Cardiac fibroblast (primary cell): ENCODE measurements around the gene HELQ.

Source experiments
- DNase-seq, 2 donors: peaks; one replicate each; pipeline versions ENCODE4 v3.0.0 to v3.0.0-alpha.2; 2010; ENCODE audit warnings: low read depth in 2 of 2
- H3K4me3 ChIP-seq, 2 donors: replicated peaks in 1 of 2; 1 replicate in 1 of 2; 2 replicates in 1 of 2; pipeline ENCODE4 v1.5.1; 2011; ENCODE audit warnings: low read depth in 2 of 2, low read length in 2 of 2, mild to moderate bottlenecking in 2 of 2, moderate library complexity in 1 of 2
- CTCF ChIP-seq: IDR thresholded peaks from one replicate; pipeline ENCODE4 v1.5.1; 2011; ENCODE audit warnings: low read depth, mild to moderate bottlenecking, low read length, inconsistent platforms

Gene HELQ

DNA sequence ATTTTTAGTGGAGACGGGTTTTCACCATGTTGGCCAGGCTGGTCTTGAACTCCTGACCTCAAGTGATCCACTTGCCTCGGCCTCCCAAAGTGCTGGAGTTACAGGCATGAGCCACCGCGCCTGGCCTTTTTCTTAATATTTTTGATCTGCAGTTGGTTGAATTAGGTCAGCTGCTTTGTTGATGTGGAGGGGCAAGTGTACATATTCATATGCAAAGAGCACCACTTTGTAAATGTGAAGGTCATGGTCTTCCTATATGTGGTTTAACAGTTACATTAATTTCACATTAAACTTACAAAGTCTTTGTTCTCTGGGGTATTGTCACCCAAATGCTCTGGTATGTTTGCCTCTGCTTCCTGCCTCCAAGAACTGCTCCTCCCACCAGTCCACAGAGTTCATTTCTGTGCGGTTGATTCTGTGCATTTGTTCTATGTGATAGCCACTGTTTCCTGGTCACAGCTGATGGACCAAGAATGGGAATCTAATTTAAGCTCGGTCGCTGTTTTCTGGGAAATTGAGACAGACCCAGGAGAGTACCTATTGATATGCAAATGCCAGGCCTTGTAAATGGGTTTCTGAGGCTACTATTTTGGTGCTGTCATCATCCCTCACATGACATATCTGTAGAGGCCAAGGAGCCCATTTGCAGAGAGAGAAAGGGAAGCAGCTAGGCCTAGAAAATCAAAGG, 94.1 kb downstream of the HELQ start:
- no peak overlapping the region for H3K4me3 ChIP-seq
- TF ChIP-seq CTCF = no peak
- DNase-seq = no peak

DNA sequence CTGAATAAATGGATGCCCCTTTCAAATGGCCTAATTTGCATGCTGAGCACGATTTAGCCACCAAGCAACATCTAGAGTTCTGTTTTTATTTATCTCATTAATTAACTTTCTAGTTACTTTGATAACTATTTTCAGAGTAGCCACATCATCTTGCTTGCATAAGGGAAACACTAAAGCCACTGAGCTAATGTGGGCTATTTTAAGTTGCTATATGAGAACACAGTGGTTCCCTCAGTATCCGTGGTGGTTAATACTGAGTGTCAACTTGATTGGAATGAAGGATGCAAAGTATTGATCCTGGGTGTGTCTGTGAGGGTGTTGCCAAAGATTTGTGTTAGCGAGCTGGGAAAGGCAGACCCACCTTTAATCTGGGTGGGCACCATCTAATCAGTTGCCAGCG, 95.6 kb downstream of the HELQ start:
- DNase-seq = no peak
- no peak for TF ChIP-seq CTCF
- no peak overlapping the region for H3K4me3 ChIP-seq

DNA sequence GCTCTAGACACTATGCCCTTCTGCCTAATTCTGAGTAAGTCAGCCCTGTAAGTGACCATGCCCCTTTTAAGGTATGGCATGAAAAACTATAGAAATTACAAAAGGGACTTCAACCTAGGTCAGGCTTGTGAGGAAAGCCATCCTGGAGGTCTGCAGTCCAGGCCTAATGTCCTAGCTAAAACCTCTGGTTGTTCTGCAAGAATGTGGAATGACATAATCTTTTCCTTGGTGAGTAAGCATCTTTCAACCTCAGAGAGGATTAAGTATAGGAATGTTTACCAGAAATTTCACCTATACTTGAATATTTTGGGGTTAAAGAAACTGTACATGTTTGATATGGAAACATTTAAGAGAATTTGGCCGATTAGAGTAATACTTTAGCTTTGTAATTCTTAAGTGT, 97.2 kb downstream of the HELQ start:
- TF ChIP-seq CTCF = no peak
- peak; percentile 80 to 83 for DNase-seq
- no peak overlapping the region for H3K4me3 ChIP-seq
